ENCODE data around the gene EYA2. TPM values are rescaled to one million over a fixed set of nuclear protein-coding genes. Genes with fewer than 3 reads are reported as not detected.

The EYA2 gene
- total and polyA plus RNA-seq, 2 donors (not counting 1 experiment from before 2014, with no cell fraction given) = 1.1 to 2.8 TPM

DNA sequence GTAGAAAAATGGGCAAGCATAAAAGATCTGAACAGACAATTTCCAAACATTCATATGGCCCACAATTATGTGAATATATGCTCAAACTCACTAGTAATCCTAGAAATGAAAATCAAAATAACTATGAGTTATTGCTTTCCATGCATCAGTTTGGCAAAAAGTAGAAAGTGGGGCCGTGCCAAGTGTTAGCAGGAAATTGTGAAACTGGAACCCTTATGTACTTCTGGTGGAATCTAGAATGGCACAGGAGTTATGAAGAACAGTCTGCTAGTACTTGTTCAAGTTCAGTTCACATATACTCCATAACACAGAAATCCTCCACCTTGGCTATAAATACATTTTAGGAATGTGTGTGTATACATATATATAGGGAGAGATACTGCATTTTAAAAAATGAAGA is 89.8 kb downstream of the EYA2 start:
- no peaks in the 10 kb centered on the region for H4K20me1 ChIP-seq (ENCODE audit: control insufficient read depth, insufficient read depth, low read length, poor library complexity, severe bottlenecking)
- no peaks in the 10 kb centered on the region for H3K36me3 ChIP-seq (replicated peaks in 1 of 2; ENCODE audit: control extremely low read depth in 1 of 2, control insufficient read depth in 1 of 2, extremely low read depth in 1 of 2, insufficient read depth in 2 of 2, low read length in 1 of 2)
- H3K9ac ChIP-seq (ENCODE audit: low read length) = no peak overlapping the region
- ATAC-seq (ENCODE audit: low read depth) = no peak
- no CpG with 5 or more reads among the region's 1 CpG for WGBS (ENCODE audit: insufficient coverage)
- H3K4me2 ChIP-seq (replicated peaks; ENCODE audit: low read depth, low read length, poor library complexity, severe bottlenecking) = no peak overlapping the region
- H3K9me3 ChIP-seq (ENCODE audit: control extremely low read depth in 1 of 3, control insufficient read depth in 2 of 3, insufficient read depth in 1 of 3, low read length in 2 of 3) = peaks cover 4 to 9% (median 4%) of the 10 kb centered on the region in 3 donors
- ChIA-PET POLR2A (no interaction called here), CTCF (no interaction called here)
- Mint-ChIP-seq H3K27me3 (peaks cover 36% of the 10 kb centered on the region), H3K9me3 (ENCODE audit: insufficient read depth) (peaks cover 7% of the 10 kb centered on the region), H3K4me3 (no peak overlapping the region), H3K4me1 (no peaks in the 10 kb centered on the region), H3K27ac (no peak overlapping the region)
- H3K27ac ChIP-seq (ENCODE audit: low read length in 2 of 2) = no peak overlapping the region
- H3K4me3 ChIP-seq (ENCODE audit: control extremely low read depth in 1 of 5, extremely low read depth in 1 of 5, insufficient read depth in 1 of 5, low read depth in 2 of 5, low read length in 4 of 5) = no peak overlapping the region
- no peaks in the 10 kb centered on the region for H3K79me2 ChIP-seq (ENCODE audit: control insufficient read depth, insufficient read depth, low read length)
- no peak for DNase-seq
- TF ChIP-seq, protein P1, sequence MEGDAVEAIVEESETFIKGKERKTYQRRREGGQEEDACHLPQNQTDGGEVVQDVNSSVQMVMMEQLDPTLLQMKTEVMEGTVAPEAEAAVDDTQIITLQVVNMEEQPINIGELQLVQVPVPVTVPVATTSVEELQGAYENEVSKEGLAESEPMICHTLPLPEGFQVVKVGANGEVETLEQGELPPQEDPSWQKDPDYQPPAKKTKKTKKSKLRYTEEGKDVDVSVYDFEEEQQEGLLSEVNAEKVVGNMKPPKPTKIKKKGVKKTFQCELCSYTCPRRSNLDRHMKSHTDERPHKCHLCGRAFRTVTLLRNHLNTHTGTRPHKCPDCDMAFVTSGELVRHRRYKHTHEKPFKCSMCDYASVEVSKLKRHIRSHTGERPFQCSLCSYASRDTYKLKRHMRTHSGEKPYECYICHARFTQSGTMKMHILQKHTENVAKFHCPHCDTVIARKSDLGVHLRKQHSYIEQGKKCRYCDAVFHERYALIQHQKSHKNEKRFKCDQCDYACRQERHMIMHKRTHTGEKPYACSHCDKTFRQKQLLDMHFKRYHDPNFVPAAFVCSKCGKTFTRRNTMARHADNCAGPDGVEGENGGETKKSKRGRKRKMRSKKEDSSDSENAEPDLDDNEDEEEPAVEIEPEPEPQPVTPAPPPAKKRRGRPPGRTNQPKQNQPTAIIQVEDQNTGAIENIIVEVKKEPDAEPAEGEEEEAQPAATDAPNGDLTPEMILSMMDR (IDR thresholded peaks at IDR 0.05) = no peak
- no peak for TF ChIP-seq EZH2 (IDR thresholded peaks at IDR 0.05; ENCODE audit: borderline replicate concordance, insufficient read depth, low read depth, low read length, poor library complexity, severe bottlenecking)
- no peaks in the 10 kb centered on the region for H3K4me1 ChIP-seq (ENCODE audit: control insufficient read depth in 2 of 2, insufficient read depth in 2 of 2, low read length in 2 of 2)
- H2AFZ ChIP-seq (ENCODE audit: insufficient read depth, low read depth, low read length, poor library complexity, severe bottlenecking) = no peak overlapping the region
- H3K27me3 ChIP-seq (replicated peaks in 1 of 4; ENCODE audit: control extremely low read depth in 1 of 4, control insufficient read depth in 3 of 4, insufficient read depth in 4 of 4, low read length in 3 of 4) = peaks cover 0 to 10% (median 0%) of the 10 kb centered on the region in 4 experiments
- intact Hi-C loops (cut with micrococcal nuclease) = no loop called here

- H3K9ac ChIP-seq (ENCODE audit: low read length) = no peak overlapping the region
- H3K4me1 ChIP-seq (ENCODE audit: control insufficient read depth in 2 of 2, insufficient read depth in 2 of 2, low read length in 2 of 2) = no peaks in the 10 kb centered on the region
- H3K9me3 Mint-ChIP-seq (ENCODE audit: insufficient read depth) = peaks cover 7% of the 10 kb centered on the region
- CTCF ChIA-PET = no interaction called here
- ATAC-seq (ENCODE audit: low read depth) (no peak), DNase-seq (no peak)
- H3K27me3 Mint-ChIP-seq = peaks cover 41% of the 10 kb centered on the region
- no peaks in the 10 kb centered on the region for H3K36me3 ChIP-seq (replicated peaks in 1 of 2; ENCODE audit: control extremely low read depth in 1 of 2, control insufficient read depth in 1 of 2, extremely low read depth in 1 of 2, insufficient read depth in 2 of 2, low read length in 1 of 2)
- no CpG with 5 or more reads among the region's 2 CpGs for WGBS (ENCODE audit: insufficient coverage)
- no peak overlapping the region for H3K4me2 ChIP-seq (replicated peaks; ENCODE audit: low read depth, low read length, poor library complexity, severe bottlenecking)
- intact Hi-C loops (cut with micrococcal nuclease) = no loop called here
- no peak overlapping the region for H3K27ac Mint-ChIP-seq
- no peak overlapping the region for H3K4me3 ChIP-seq (ENCODE audit: control extremely low read depth in 1 of 5, extremely low read depth in 1 of 5, insufficient read depth in 1 of 5, low read depth in 2 of 5, low read length in 4 of 5)
- no peak overlapping the region for H3K27ac ChIP-seq (ENCODE audit: low read length in 2 of 2)
- no peaks in the 10 kb centered on the region for H3K4me1 Mint-ChIP-seq
- no peaks in the 10 kb centered on the region for H3K79me2 ChIP-seq (ENCODE audit: control insufficient read depth, insufficient read depth, low read length)
- H4K20me1 ChIP-seq (ENCODE audit: control insufficient read depth, insufficient read depth, low read length, poor library complexity, severe bottlenecking) = no peaks in the 10 kb centered on the region
- H3K27me3 ChIP-seq (replicated peaks in 1 of 4; ENCODE audit: control extremely low read depth in 1 of 4, control insufficient read depth in 3 of 4, insufficient read depth in 4 of 4, low read length in 3 of 4) = peaks cover 0 to 8% (median 0%) of the 10 kb centered on the region in 4 experiments
- H3K9me3 ChIP-seq (ENCODE audit: control extremely low read depth in 1 of 3, control insufficient read depth in 2 of 3, insufficient read depth in 1 of 3, low read length in 2 of 3) = peaks cover 4 to 9% (median 4%) of the 10 kb centered on the region in 3 donors
- POLR2A ChIA-PET = no interaction called here
- no peak overlapping the region for H2AFZ ChIP-seq (ENCODE audit: insufficient read depth, low read depth, low read length, poor library complexity, severe bottlenecking)
- H3K4me3 Mint-ChIP-seq = no peak overlapping the region
- no peak for TF ChIP-seq EZH2 (IDR thresholded peaks at IDR 0.05; ENCODE audit: borderline replicate concordance, insufficient read depth, low read depth, low read length, poor library complexity, severe bottlenecking)
- TF ChIP-seq, protein P1 (IDR thresholded peaks at IDR 0.05) = no peak
These were observed 90.6 kb downstream of the EYA2 start for GRCh38 chr20:46985250-46985649.

Measured in B cell (primary cell).